Measurements from ENCODE around the gene RWDD2A.

GRCh38 chr6:83247471-83247870, 54.3 kb downstream of the RWDD2A start:
- no peak for TF ChIP-seq CTCF (conservative IDR thresholded peaks at IDR 0.05)
- no peak for TF ChIP-seq EZH2 (IDR thresholded peaks at IDR 0.05; ENCODE audit: low read depth)
